ENCODE results near the gene ARHGAP4.

Gene ARHGAP4

GRCh38 chrX:153937056-153937455 lies 11.0 kb upstream of the ARHGAP4 start:
- Histone ChIP-seq H3K4me3 (ENCODE audit: low read depth in 1 of 5, low read length in 5 of 5) (no peak overlapping the region), H3K27me3 (ENCODE audit: control insufficient read depth in 5 of 5, insufficient read depth in 4 of 5, low read length in 5 of 5) (peaks cover 0 to 19% (median 3%) of the 10 kb centered on the region in 5 donors), H3K9ac (ENCODE audit: low read length in 5 of 5) (no peak overlapping the region), H3K27ac (ENCODE audit: low read depth, low read length) (no peak overlapping the region), H3K4me1 (ENCODE audit: control insufficient read depth in 5 of 5, insufficient read depth in 5 of 5, low read length in 5 of 5) (peaks cover 0 to 27% (median 18%) of the 10 kb centered on the region in 5 donors), H3K36me3 (ENCODE audit: control insufficient read depth in 5 of 5, insufficient read depth in 5 of 5, low read length in 5 of 5) (peaks cover 0 to 12% (median 4%) of the 10 kb centered on the region in 5 donors), H3K9me3 (ENCODE audit: control insufficient read depth in 5 of 5, low read length in 5 of 5) (no peaks in the 10 kb centered on the region)

DNA sequence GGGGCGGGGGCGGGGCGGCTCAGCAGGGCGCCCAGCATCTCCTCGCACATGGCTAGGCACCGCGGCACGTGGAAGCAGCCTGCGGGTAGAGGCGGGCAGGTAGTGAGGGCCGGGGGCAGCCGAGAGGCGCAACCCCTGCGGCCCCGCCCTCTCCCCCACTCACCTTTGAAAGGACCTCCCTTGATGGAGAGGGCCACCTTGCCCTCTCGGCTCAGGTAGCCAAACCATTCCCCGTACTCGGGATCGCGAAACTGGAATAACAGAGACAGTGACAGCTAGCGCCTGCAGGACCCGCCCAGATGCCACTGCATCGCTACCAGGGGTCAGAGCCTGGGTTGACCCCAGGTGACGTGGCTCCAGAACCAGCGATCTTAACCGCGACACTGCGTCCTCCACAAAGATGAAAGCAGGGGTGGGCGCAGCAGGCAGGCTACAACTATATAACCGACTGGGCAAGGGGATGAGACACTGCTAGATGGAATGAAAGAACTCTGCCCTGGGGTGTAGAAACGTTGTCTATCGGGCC lies 9.3 kb upstream of the ARHGAP4 start:
- Histone ChIP-seq H3K27me3 (ENCODE audit: control insufficient read depth in 5 of 5, insufficient read depth in 4 of 5, low read length in 5 of 5) (peaks cover 0 to 19% (median 3%) of the 10 kb centered on the region in 5 donors), H3K36me3 (ENCODE audit: control insufficient read depth in 5 of 5, insufficient read depth in 5 of 5, low read length in 5 of 5) (peaks cover 0 to 29% (median 18%) of the 10 kb centered on the region in 5 donors), H3K9me3 (ENCODE audit: control insufficient read depth in 5 of 5, low read length in 5 of 5) (no peaks in the 10 kb centered on the region), H3K4me3 (ENCODE audit: low read depth in 1 of 5, low read length in 5 of 5) (peak overlapping the region in 3 of 5 donors; percentile 26 to 56 (median 36)), H3K27ac (ENCODE audit: low read depth, low read length) (no peak overlapping the region), H3K9ac (ENCODE audit: low read length in 5 of 5) (no peak overlapping the region), H3K4me1 (ENCODE audit: control insufficient read depth in 5 of 5, insufficient read depth in 5 of 5, low read length in 5 of 5) (peaks cover 0 to 27% (median 18%) of the 10 kb centered on the region in 5 donors)

DNA sequence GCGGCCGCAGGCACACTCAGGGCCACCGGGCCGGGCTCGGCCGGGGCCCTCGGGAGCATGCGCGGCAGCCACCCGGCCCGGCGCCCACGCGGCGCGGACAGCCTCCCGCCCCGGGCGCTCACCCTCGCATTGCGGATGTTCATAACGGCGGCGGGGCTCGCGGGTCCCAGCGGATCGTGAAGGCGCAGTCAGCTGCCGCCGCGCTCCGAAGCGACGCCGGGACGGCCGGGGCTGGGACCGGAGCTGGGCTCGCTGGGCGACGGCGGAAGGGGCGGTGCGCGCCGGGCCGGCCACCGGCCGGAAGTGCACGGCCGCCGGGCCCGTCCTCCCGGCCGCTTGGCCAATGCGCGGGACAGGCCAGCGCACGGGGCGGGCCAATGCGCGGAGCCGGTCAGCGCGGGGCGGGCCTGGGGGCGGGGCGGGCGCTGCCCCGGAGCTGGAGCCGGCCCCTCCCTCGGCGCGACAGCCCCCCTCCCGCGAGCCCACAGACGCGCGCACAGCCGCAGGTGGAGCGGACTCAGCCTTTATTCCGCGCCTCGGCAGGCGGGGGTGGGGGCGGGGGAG lies 8.8 kb upstream of the ARHGAP4 start, which contains the start of gene NAA10:
TSS of gene NAA10 (minus strand) at position 276 of the 564 bp plus-strand sequence. CDS start at position 143, 133 bp downstream.
- Histone ChIP-seq H3K4me3 (ENCODE audit: low read depth in 1 of 5, low read length in 5 of 5) (peak within 1 kb of the TSS; percentile 66 to 82 (median 77)), H3K9me3 (ENCODE audit: control insufficient read depth in 5 of 5, low read length in 5 of 5) (no peaks in the 10 kb centered on the region), H3K9ac (ENCODE audit: low read length in 5 of 5) (peak within 1 kb of the TSS; percentile 26 to 84 (median 74)), H3K4me1 (ENCODE audit: control insufficient read depth in 5 of 5, insufficient read depth in 5 of 5, low read length in 5 of 5) (peaks cover 0 to 22% (median 18%) of the 10 kb centered on the region in 5 donors), H3K27ac (ENCODE audit: low read depth, low read length) (no peak within 1 kb of the TSS), H3K27me3 (ENCODE audit: control insufficient read depth in 5 of 5, insufficient read depth in 4 of 5, low read length in 5 of 5) (peaks cover 0 to 16% (median 1%) of the 10 kb centered on the region in 5 donors), H3K36me3 (ENCODE audit: control insufficient read depth in 5 of 5, insufficient read depth in 5 of 5, low read length in 5 of 5) (peaks cover 0 to 29% (median 21%) of the 10 kb centered on the region in 5 donors)

DNA sequence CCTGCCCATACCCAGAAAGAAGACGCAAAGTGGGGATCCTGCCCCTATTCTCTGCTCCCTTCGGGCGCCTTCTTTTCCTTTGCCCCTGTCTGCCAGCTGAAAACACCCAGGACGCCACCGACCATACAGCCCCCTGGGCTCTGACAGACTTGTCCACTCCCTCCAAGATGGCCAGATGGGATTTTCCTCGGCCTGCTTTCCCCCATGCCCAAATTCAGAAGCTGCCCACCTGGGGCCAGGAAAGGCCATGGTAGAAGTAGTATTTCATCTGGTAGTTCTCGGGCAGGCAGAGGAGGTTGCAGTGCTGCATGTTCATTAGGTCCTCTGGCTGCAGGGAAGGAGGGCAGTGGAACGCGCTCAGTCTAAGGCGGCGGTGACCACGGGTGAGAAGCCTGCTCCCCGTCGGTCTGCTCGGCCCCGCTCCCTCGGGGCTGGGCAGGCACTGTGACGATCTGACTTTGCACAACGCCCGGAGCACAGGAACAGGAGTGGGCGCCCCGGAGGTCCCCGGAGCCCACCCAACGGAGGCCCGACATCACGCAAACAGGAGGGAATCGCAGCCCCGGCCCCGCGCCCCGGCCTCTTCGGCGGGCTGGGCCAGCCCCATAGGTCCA lies 8.2 kb upstream of the ARHGAP4 start:
- Histone ChIP-seq H3K36me3 (ENCODE audit: control insufficient read depth in 5 of 5, insufficient read depth in 5 of 5, low read length in 5 of 5) (peaks cover 0 to 32% (median 23%) of the 10 kb centered on the region in 5 donors), H3K27me3 (ENCODE audit: control insufficient read depth in 5 of 5, insufficient read depth in 4 of 5, low read length in 5 of 5) (peaks cover 0 to 12% (median 0%) of the 10 kb centered on the region in 5 donors), H3K4me1 (ENCODE audit: control insufficient read depth in 5 of 5, insufficient read depth in 5 of 5, low read length in 5 of 5) (peaks cover 0 to 24% (median 19%) of the 10 kb centered on the region in 5 donors), H3K9me3 (ENCODE audit: control insufficient read depth in 5 of 5, low read length in 5 of 5) (no peaks in the 10 kb centered on the region), H3K4me3 (ENCODE audit: low read depth in 1 of 5, low read length in 5 of 5) (peak overlapping the region; percentile 66 to 82 (median 77)), H3K9ac (ENCODE audit: low read length in 5 of 5) (peak overlapping the region; percentile 26 to 84 (median 74)), H3K27ac (ENCODE audit: low read depth, low read length) (no peak overlapping the region)

- peak overlapping the region; percentile 26 to 84 (median 52) for H3K9ac ChIP-seq (ENCODE audit: low read length in 5 of 5)
- peak overlapping the region; percentile 66 to 82 (median 77) for H3K4me3 ChIP-seq (ENCODE audit: low read depth in 1 of 5, low read length in 5 of 5)
- H3K27ac ChIP-seq (ENCODE audit: low read depth, low read length) = no peak overlapping the region
- H3K27me3 ChIP-seq (ENCODE audit: control insufficient read depth in 5 of 5, insufficient read depth in 4 of 5, low read length in 5 of 5) = peaks cover 0 to 12% (median 0%) of the 10 kb centered on the region in 5 donors
- no peaks in the 10 kb centered on the region for H3K9me3 ChIP-seq (ENCODE audit: control insufficient read depth in 5 of 5, low read length in 5 of 5)
- peaks cover 0 to 32% (median 23%) of the 10 kb centered on the region in 5 donors for H3K36me3 ChIP-seq (ENCODE audit: control insufficient read depth in 5 of 5, insufficient read depth in 5 of 5, low read length in 5 of 5)
- peaks cover 0 to 29% (median 24%) of the 10 kb centered on the region in 5 donors for H3K4me1 ChIP-seq (ENCODE audit: control insufficient read depth in 5 of 5, insufficient read depth in 5 of 5, low read length in 5 of 5)
Measured at GRCh38 chrX:153933748-153934147, 7.7 kb upstream of the ARHGAP4 start.

DNA sequence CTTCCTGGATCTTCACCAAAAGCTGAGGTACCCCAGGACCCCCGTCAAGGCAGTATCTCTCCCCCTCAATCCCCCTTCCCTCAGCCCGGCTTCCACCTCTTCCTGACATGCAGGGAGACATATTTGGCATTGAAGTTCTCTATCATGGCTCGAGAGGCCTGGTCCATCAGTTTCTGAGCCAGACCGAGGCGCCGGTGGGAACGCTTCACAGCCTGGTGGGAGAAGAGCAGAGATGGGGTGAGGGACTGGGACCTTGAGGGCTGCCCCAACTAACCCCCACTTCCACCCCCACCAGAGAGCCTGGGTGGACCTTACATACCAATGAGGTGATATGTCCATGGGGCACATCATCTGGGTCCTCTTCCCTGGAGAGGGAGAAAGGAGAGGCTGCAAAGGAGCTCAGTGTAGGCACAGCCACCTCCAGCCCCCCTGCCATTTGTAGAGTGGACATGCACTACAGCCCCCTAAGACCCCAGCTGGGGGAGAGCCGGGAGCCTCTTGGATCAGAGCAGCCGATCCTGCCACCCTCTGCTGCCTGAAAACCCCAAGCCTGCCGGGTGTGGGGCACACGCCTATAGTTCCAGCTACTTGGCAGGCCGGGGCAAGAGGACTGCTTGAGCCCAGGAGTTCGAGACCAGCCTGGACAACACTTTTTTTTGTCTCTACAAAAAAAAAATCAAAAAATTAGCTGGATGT lies 6.3 kb upstream of the ARHGAP4 start:
- H3K4me3 ChIP-seq (ENCODE audit: low read depth in 1 of 5, low read length in 5 of 5) = no peak overlapping the region
- H3K27me3 ChIP-seq (ENCODE audit: control insufficient read depth in 5 of 5, insufficient read depth in 4 of 5, low read length in 5 of 5) = peaks cover 0 to 8% (median 0%) of the 10 kb centered on the region in 5 donors
- peaks cover 3 to 39% (median 33%) of the 10 kb centered on the region in 5 donors for H3K4me1 ChIP-seq (ENCODE audit: control insufficient read depth in 5 of 5, insufficient read depth in 5 of 5, low read length in 5 of 5)
- H3K36me3 ChIP-seq (ENCODE audit: control insufficient read depth in 5 of 5, insufficient read depth in 5 of 5, low read length in 5 of 5) = peaks cover 0 to 32% (median 23%) of the 10 kb centered on the region in 5 donors
- no peak overlapping the region for H3K9ac ChIP-seq (ENCODE audit: low read length in 5 of 5)
- no peak overlapping the region for H3K27ac ChIP-seq (ENCODE audit: low read depth, low read length)
- H3K9me3 ChIP-seq (ENCODE audit: control insufficient read depth in 5 of 5, low read length in 5 of 5) = no peaks in the 10 kb centered on the region

GRCh38 chrX:153931748-153932147 lies 5.7 kb upstream of the ARHGAP4 start:
- H3K4me1 ChIP-seq (ENCODE audit: control insufficient read depth in 5 of 5, insufficient read depth in 5 of 5, low read length in 5 of 5) = peaks cover 3 to 45% (median 40%) of the 10 kb centered on the region in 5 donors
- H3K9ac ChIP-seq (ENCODE audit: low read length in 5 of 5) = no peak overlapping the region
- H3K4me3 ChIP-seq (ENCODE audit: low read depth in 1 of 5, low read length in 5 of 5) = no peak overlapping the region
- peaks cover 0 to 32% (median 23%) of the 10 kb centered on the region in 5 donors for H3K36me3 ChIP-seq (ENCODE audit: control insufficient read depth in 5 of 5, insufficient read depth in 5 of 5, low read length in 5 of 5)
- no peak overlapping the region for H3K27ac ChIP-seq (ENCODE audit: low read depth, low read length)
- peaks cover 0 to 9% (median 0%) of the 10 kb centered on the region in 5 donors for H3K27me3 ChIP-seq (ENCODE audit: control insufficient read depth in 5 of 5, insufficient read depth in 4 of 5, low read length in 5 of 5)
- H3K9me3 ChIP-seq (ENCODE audit: control insufficient read depth in 5 of 5, low read length in 5 of 5) = no peaks in the 10 kb centered on the region

DNA sequence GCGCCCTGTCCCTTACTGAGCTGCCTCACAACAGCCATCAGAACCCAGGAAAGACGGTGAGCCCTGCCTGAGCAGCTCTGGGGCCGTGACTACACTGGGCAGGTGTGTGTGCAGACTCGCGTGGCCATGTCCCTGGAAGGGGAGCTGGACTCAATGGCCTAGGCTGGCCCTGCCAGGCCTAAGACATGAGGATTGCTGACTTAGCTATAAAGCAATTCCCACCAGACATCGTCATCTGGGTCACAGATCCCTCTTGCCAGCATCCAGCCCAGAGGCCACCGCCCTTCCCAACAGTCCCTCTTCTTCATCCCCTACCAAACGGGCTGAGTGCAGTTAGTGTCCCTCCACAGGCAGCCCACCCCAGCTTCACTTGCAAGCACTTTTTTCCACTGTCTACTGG lies 5.1 kb upstream of the ARHGAP4 start:
- Histone ChIP-seq H3K27me3 (ENCODE audit: control insufficient read depth in 5 of 5, insufficient read depth in 4 of 5, low read length in 5 of 5) (peaks cover 0 to 13% (median 6%) of the 10 kb centered on the region in 5 donors), H3K9me3 (ENCODE audit: control insufficient read depth in 5 of 5, low read length in 5 of 5) (no peaks in the 10 kb centered on the region), H3K27ac (ENCODE audit: low read depth, low read length) (no peak overlapping the region), H3K4me3 (ENCODE audit: low read depth in 1 of 5, low read length in 5 of 5) (no peak overlapping the region), H3K4me1 (ENCODE audit: control insufficient read depth in 5 of 5, insufficient read depth in 5 of 5, low read length in 5 of 5) (peaks cover 3 to 51% (median 45%) of the 10 kb centered on the region in 5 donors), H3K9ac (ENCODE audit: low read length in 5 of 5) (peak overlapping the region in 1 of 5 donors; percentile 44), H3K36me3 (ENCODE audit: control insufficient read depth in 5 of 5, insufficient read depth in 5 of 5, low read length in 5 of 5) (peaks cover 0 to 32% (median 23%) of the 10 kb centered on the region in 5 donors)

DNA sequence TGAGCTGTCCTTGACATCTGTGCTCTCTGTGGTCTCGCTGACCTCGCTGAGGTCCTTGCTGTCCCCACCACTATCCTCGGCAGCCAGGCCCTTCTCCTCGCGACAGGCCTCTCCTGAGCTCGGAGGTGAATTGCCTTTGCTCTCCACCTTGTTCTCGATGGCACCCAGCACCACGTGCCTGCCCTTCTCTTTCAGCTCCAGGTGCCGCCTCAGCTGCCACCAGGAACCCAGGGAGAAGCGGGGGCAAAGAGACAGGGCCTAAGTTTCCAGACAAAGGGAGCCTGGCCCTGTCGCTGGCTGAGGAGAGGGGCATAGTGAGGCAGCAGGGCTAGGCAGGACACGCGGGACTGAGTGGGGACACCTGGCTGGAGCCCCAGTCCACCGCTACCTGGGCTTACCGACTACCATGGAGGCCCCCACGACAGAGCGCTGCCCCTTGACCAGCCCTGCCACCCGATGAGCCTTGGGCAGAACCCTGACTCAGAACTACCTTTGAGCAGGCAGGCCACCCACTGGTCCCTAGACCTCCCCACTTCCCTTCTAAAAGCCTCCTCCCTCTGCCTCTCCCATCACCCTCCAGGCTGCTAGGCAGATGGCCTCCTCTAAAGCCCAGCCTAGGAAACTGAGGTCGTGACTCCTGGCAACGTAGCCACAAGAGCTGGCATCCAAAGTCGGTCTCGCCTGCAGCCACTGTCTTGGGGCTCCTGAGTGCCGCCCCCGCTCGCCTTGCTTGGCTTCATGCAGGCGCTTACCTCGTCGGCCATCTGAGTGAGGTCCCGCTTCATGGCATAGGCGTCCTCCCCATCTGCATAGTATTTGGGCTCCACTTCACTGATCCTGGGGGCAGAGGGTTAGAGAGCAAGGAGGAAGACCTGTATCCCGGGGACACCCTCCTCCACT lies 4.2 kb upstream of the ARHGAP4 start:
- H3K27me3 ChIP-seq (ENCODE audit: control insufficient read depth in 5 of 5, insufficient read depth in 4 of 5, low read length in 5 of 5) = peaks cover 3 to 15% (median 9%) of the 10 kb centered on the region in 5 donors
- no peak overlapping the region for H3K4me3 ChIP-seq (ENCODE audit: low read depth in 1 of 5, low read length in 5 of 5)
- no peak overlapping the region for H3K9ac ChIP-seq (ENCODE audit: low read length in 5 of 5)
- H3K36me3 ChIP-seq (ENCODE audit: control insufficient read depth in 5 of 5, insufficient read depth in 5 of 5, low read length in 5 of 5) = peaks cover 0 to 32% (median 23%) of the 10 kb centered on the region in 5 donors
- peaks cover 3 to 55% (median 47%) of the 10 kb centered on the region in 5 donors for H3K4me1 ChIP-seq (ENCODE audit: control insufficient read depth in 5 of 5, insufficient read depth in 5 of 5, low read length in 5 of 5)
- no peaks in the 10 kb centered on the region for H3K9me3 ChIP-seq (ENCODE audit: control insufficient read depth in 5 of 5, low read length in 5 of 5)
- H3K27ac ChIP-seq (ENCODE audit: low read depth, low read length) = no peak overlapping the region
